ENCODE measurements around the gene ITSN2.

DNA sequence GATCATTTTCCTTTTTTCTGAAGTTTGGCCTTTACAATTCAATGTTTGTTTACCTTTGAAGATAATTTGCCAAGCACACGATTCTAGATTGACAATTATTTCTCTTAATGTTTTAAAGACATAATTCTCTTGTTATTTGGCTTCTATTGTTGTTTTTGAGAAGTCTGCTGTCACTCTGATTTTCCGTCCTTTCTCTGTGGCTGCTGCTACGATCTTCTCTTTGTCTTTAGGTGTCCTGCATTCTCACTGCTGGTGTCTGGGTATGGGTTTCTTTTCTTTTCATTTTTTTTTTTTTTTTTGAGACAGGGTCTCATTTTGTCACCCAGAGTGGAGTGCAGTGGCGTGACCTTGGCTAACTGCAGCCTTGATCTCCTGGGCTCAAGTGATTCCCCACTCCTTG is 200.6 kb downstream of the ITSN2 start:
- TF ChIP-seq EZH2phosphoT487 (IDR thresholded peaks at IDR 0.05; ENCODE audit: borderline replicate concordance, low read length) (no peak), CTCF (conservative IDR thresholded peaks at IDR 0.05; ENCODE audit: low read depth, low read length) (no peak), EZH2 (IDR thresholded peaks at IDR 0.05; ENCODE audit: low read length, unreplicated experiment) (no peak)
